A549 treated with dexamethasone at 1 μM for 4 hours (cell line): ENCODE results near the gene ETDB. TPM values are rescaled to one million over a fixed set of nuclear protein-coding genes. Genes with fewer than 3 reads are reported as not detected.

ENCODE experiments used
- total RNA-seq: library from RNA; stranded (reverse); fragments of 200-300 nt; extraction: Qiagen RNA extraction; gene quantifications from 5 replicates; pipeline ENCODE4 v1.2.3, GENCODE V29; 2022

Gene ETDB
- not detected in 5 replicates for total RNA-seq

DNA sequence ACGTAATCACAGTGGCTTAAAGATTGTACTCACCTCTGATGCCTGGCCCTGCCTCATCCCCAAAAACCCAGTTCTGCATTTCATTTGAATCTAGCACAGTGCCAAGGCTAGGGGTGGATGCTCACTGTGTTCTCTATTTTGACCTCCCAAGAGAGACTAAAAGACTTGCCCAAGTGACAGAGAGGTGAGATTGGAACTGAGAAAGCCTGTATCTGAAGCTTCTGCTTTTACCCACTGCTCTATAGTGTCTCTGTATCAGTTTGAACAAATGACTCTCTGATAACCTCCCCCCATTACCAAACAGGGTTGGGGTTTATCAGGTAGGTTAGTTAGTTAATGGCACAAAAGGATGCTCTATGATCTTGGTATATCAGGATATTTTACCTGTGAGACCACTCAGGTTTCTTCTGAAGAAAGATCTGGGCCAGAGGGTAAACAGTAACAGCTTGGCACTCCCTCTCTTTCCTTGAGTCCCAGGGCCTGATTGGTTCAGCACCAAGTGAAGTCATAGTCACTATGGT lies at the start of gene ETDB:
TSS of gene ETDB (minus strand) at position 471 of the 521 bp plus-strand sequence. CDS start 1,265 bp downstream, outside the sequence.

Other genes starting within 250 kb of the ETDB start
- 14.8 to 20.5 TPM (median 15.8 TPM) in 5 replicates for gene MOSPD1, start 205.3 kb downstream of the ETDB start, total RNA-seq
- 0.06 to 0.08 TPM (median 0.06 TPM) in 4 of 5 replicates, not detected in the other for gene SMIM10, start 129.5 kb downstream of the ETDB start, total RNA-seq
- gene RTL8B, start 98.0 kb downstream of the ETDB start, total RNA-seq: 6.3 to 10.6 TPM (median 9.3 TPM) in 5 replicates
- 143 to 230 TPM (median 208 TPM) in 5 replicates for gene RTL8C, start 88.2 kb downstream of the ETDB start, total RNA-seq
- gene RTL8A, start 68.4 kb downstream of the ETDB start, total RNA-seq: 155 to 199 TPM (median 196 TPM) in 5 replicates
- 0.04 to 0.08 TPM (median 0.05 TPM) in 4 of 5 replicates, not detected in the other for gene SMIM10L2B, start 21.8 kb downstream of the ETDB start, total RNA-seq
- not detected in 5 replicates for gene CT55, start 50.9 kb upstream of the ETDB start, total RNA-seq
- gene ETDA, start 131.5 kb upstream of the ETDB start, total RNA-seq: not detected in 5 replicates
- gene ETDC, start 189.0 kb upstream of the ETDB start, total RNA-seq: not detected in 5 replicates
- gene ZNF75D, start 223.6 kb upstream of the ETDB start, total RNA-seq: 2.5 to 3.1 TPM (median 2.7 TPM) in 5 replicates
- 3.1 to 4.8 TPM (median 4.1 TPM) in 5 replicates for gene ZNF449, start 224.3 kb upstream of the ETDB start, total RNA-seq